ENCODE data around the gene DRAP1. TPM values are rescaled to one million over a fixed set of nuclear protein-coding genes. Genes with fewer than 3 reads are reported as not detected.

Gene DRAP1
- total RNA-seq, 3 donors from 2014 or later: 39.9 to 74.8 (median 61.6) TPM

DNA sequence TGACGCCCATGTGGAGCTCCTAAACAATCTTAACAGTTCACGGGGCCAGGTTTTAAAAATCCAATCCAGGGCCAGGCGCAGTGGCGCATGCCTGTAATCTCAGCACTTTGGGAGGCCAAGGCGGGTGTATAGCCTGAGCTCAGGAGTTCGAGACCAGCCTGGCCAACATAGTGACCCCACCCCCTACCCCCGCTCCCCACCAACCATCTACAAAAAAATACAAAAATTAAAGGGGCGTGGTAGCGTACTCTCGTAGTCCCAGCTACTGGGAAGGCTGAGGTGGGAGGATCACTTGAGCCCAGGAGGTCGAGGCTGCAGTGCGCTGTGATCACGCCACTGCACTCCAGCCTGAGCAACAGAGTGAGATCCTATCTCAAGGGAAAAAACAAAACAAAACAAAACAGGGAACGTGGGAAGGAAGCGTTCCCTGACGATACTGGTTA is 41.6 kb downstream of the DRAP1 start:
- intact Hi-C loops (cut with DNase I, micrococcal nuclease): no loop called here
- H3K4me1 ChIP-seq (ENCODE audit: low read depth): peaks cover 20% of the 10 kb centered on the region
- ATAC-seq (peak; percentile 7), DNase-seq (peak in 2 of 3 donors; percentile 13 to 46)
- H3K4me3 ChIP-seq: peak overlapping the region; percentile 99
- peaks cover 2% of the 10 kb centered on the region for H3K36me3 ChIP-seq (ENCODE audit: low read depth)
- H3K9me3 ChIP-seq: no peaks in the 10 kb centered on the region
- TF ChIP-seq, protein P1, sequence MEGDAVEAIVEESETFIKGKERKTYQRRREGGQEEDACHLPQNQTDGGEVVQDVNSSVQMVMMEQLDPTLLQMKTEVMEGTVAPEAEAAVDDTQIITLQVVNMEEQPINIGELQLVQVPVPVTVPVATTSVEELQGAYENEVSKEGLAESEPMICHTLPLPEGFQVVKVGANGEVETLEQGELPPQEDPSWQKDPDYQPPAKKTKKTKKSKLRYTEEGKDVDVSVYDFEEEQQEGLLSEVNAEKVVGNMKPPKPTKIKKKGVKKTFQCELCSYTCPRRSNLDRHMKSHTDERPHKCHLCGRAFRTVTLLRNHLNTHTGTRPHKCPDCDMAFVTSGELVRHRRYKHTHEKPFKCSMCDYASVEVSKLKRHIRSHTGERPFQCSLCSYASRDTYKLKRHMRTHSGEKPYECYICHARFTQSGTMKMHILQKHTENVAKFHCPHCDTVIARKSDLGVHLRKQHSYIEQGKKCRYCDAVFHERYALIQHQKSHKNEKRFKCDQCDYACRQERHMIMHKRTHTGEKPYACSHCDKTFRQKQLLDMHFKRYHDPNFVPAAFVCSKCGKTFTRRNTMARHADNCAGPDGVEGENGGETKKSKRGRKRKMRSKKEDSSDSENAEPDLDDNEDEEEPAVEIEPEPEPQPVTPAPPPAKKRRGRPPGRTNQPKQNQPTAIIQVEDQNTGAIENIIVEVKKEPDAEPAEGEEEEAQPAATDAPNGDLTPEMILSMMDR (IDR thresholded peaks at IDR 0.05): no peak

DNA sequence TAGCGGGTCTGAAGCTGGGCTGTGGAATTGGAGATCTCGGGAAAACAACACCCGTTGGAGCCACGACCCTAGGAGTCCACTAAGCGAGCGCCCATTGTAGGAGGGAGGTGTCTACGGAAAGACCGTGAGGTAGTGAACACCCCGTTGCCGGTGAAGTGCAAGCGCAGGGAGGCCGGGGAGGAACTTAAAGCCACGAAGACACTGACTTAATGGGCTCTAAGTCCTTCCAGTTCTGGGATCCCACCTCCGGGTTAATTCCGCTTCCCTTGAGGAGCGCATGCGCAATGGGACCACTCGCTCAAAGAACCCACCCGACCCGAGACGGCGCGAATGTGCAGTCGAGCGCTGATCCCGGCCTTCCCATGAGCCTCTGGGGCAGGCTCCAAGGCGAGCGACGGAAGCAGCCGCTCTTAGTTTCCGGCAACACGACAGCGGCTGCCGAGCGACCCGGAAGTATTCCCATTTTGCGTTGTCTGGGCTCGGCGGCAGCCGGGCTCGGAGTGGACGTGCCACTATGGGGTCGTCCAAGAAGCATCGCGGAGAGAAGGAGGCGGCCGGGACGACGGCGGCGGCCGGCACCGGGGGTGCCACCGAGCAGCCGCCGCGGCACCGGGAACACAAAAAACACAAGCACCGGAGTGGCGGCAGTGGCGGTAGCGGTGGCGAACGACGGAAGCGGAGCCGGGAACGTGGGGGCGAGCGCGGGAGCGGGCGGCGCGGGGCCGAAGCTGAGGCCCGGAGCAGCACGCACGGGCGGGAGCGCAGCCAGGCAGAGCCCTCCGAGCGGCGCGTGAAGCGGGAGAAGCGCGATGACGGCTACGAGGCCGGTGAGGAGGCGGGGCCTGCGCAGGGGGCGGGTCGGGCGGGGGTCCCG is 42.3 kb downstream of the DRAP1 start, which contains the start of gene SART1:
TSS of gene SART1 (plus strand) at position 468 of the 874 bp plus-strand sequence. CDS start at position 515, 47 bp downstream.
- DNase-seq: peak; percentile 96 to 99 (median 97)
- Histone ChIP-seq H3K36me3 (ENCODE audit: low read depth) (peaks cover 9% of the 10 kb centered on the region), H3K4me3 (peak within 1 kb of the TSS; percentile 99), H3K4me1 (ENCODE audit: low read depth) (peaks cover 19% of the 10 kb centered on the region), H3K9me3 (no peaks in the 10 kb centered on the region)
- peak; percentile 97 for ATAC-seq
- intact Hi-C loops (cut with DNase I, micrococcal nuclease): no loop called here
- TF ChIP-seq, protein P1 (IDR thresholded peaks at IDR 0.05): no peak

DNA sequence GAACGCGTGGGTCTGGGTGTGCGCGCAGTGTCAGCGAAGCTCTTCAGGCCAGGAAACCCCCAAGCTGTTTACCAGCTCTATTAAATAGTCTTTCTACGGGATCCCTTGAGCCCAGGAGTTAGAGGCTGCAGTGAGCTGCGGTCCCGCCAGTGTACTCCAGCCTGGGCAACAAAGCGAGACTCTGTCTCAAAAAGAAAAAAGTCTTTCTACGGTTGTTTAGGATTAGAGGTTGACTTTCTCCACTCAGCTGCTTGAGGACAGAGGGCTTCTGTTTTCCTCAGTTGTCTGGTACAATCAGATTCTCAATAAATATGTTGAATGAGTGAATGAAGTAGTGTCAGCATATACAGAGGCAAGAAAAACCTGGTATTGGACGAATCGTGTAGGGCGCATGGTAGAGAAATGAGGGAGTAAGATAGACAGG is 42.9 kb downstream of the DRAP1 start:
- ATAC-seq: peak; percentile 6
- intact Hi-C loops (cut with DNase I, micrococcal nuclease): no loop called here

DNA sequence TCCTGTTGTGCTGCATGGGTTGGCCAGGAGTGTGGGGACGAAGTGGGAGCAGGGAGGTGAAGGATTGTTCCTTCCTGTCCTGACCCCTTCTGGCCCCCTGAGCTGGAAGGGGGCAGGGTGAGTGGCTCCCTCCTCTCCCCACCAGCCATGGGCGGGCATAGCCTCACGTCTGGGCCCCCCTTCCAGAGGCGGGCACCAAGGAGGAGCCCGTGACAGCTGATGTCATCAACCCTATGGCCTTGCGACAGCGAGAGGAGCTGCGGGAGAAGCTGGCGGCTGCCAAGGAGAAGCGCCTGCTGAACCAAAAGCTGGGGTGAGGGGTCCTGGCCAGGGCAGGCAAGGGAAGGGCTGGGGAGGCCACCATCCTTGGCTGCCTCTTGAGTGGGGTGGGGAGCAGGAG is 45.7 kb downstream of the DRAP1 start:
- Histone ChIP-seq H3K4me3 (no peak overlapping the region), H3K36me3 (ENCODE audit: low read depth) (peaks cover 14% of the 10 kb centered on the region), H3K9me3 (no peaks in the 10 kb centered on the region), H3K4me1 (ENCODE audit: low read depth) (peaks cover 16% of the 10 kb centered on the region)
- TF ChIP-seq, protein P1 (IDR thresholded peaks at IDR 0.05): no peak
- no peak for ATAC-seq
- intact Hi-C loops (cut with DNase I, micrococcal nuclease): no loop called here
- DNase-seq: no peak

More for the DNA sequence above, 42.9 kb downstream of the DRAP1 start:
- TF ChIP-seq, protein P1 (IDR thresholded peaks at IDR 0.05): no peak
- DNase-seq: no peak
- Histone ChIP-seq H3K4me3 (peak overlapping the region; percentile 99), H3K4me1 (ENCODE audit: low read depth) (peaks cover 16% of the 10 kb centered on the region), H3K36me3 (ENCODE audit: low read depth) (peaks cover 14% of the 10 kb centered on the region), H3K9me3 (no peaks in the 10 kb centered on the region)

DNA sequence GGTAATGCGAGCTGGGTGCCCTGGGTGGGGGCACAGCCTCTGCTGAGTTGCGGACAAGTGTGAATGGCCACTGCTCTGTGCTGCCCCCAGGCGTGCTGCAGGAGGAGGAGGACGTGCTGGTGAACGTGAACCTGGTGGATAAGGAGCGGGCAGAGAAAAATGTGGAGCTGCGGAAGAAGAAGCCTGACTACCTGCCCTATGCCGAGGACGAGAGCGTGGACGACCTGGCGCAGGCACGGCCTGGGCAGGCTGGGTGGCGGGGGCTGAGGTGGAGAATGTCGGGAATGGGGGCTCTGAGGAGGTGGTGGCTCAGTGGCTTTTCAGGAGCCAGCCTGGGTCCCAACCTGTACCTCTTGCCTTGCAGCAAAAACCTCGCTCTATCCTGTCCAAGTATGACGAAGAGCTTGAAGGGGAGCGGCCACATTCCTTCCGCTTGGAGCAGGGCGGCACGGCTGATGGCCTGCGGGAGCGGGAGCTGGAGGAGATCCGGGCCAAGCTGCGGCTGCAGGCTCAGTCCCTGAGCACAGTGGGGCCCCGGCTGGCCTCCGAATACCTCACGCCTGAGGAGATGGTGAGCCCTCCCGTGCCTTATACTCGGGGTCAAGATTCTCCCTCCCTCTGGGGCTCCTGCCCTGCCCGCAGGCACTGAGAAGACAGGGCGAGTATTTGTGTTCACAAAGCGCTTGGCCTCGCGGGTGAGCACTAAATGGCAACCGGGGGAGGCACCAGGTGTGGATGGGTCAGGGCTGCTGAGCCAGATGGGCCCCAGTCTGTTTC is 46.9 kb downstream of the DRAP1 start:
- intact Hi-C loops (cut with DNase I, micrococcal nuclease): no loop called here
- H3K9me3 ChIP-seq: no peaks in the 10 kb centered on the region
- H3K4me1 ChIP-seq (ENCODE audit: low read depth): peaks cover 16% of the 10 kb centered on the region
- H3K36me3 ChIP-seq (ENCODE audit: low read depth): peaks cover 14% of the 10 kb centered on the region
- ATAC-seq: no peak
- DNase-seq: no peak
- no peak overlapping the region for H3K4me3 ChIP-seq
- TF ChIP-seq, protein P1 (IDR thresholded peaks at IDR 0.05): no peak
